Stomach (tissue), 9 donors: ENCODE data around the gene TRIO. TPM values are rescaled to one million over a fixed set of nuclear protein-coding genes. Genes with fewer than 3 reads are reported as not detected.

Experiments used
- DNase-seq, 2 donors: peaks; one replicate each; pipeline versions ENCODE4 v3.0.0 to v3.0.0-alpha.2; 2013 to 2019
- H3K27ac ChIP-seq, 5 donors: fragments of 200-600 bp in 4 of 5; sonication (generic) in 4 of 5; one replicate each; pipeline ENCODE4 v1.5.1; 2013 to 2019; ENCODE audit warnings: mild to moderate bottlenecking in 1 of 5, moderate library complexity in 1 of 5
- H3K27me3 ChIP-seq, 3 donors: fragments of 200-600 bp; sonication (generic); one replicate each; pipeline ENCODE4 v1.5.1; 2017 to 2019; ENCODE audit warnings: mixed run types in 1 of 3
- H3K36me3 ChIP-seq, 4 donors: fragments of 200-600 bp; sonication (generic); 1 replicate in 3 of 4; 2 replicates in 1 of 4; pipeline ENCODE4 v1.5.1; 2016 to 2019
- H3K4me1 ChIP-seq, 4 donors: fragments of 200-600 bp; sonication (generic); one replicate each; pipeline ENCODE4 v1.5.1; 2016 to 2019
- H3K4me3 ChIP-seq, 4 donors: fragments of 200-600 bp; sonication (generic) in 3 of 4; one replicate each; pipeline ENCODE4 v1.5.1; 2016 to 2019; ENCODE audit warnings: mild to moderate bottlenecking in 1 of 4
- H3K9me3 ChIP-seq, 4 donors: fragments of 200-600 bp; sonication (generic); one replicate each; pipeline ENCODE4 v1.5.1; 2016 to 2019
- CTCF ChIP-seq, 7 experiments: fragments of 450-650 bp in 4 of 7; fragments of 200-600 bp in 3 of 7; sonication (generic) in 3 of 7; IDR thresholded peaks; one replicate each; pipeline ENCODE4 v1.5.1; 2016 to 2019; ENCODE audit warnings: antibody characterized with exemption in 7 of 7, control low read depth in 2 of 7, mild to moderate bottlenecking in 1 of 7
- EP300 ChIP-seq: sonication (generic); formaldehyde crosslinking; IDR thresholded peaks from one replicate; pipeline ENCODE4 v1.6.1; 2017; ENCODE audit warnings: antibody characterized with exemption
- POLR2A ChIP-seq, 4 donors: fragments of 450-650 bp; IDR thresholded peaks; one replicate each; pipeline ENCODE4 v1.6.1; 2016; ENCODE audit warnings: antibody characterized with exemption in 4 of 4, control low read depth in 2 of 4, mild to moderate bottlenecking in 1 of 4, moderate library complexity in 1 of 4
- POLR2AphosphoS5 ChIP-seq, 3 donors: sonication (generic); formaldehyde crosslinking; IDR thresholded peaks; one replicate each; pipeline ENCODE4 v1.6.1; 2016; ENCODE audit warnings: antibody characterized with exemption in 3 of 3
- WGBS, 5 donors: extraction: QIAGEN DNeasy Blood & Tissue Kit in 3 of 5; methylation state at CpG; one replicate each; pipeline versions ENCODE4 v1.1.5 to v1.1.7; 2013 to 2018; 5-methylcytosine and 5-hydroxymethylcytosine counted together
- intact Hi-C: fragments of 100-400 bp; cut with DNase I; formaldehyde crosslinking; loops from one replicate; pipeline ENCODE4 v1.15.1; 2023; ENCODE audit warnings: low total_unique reads
- polyA plus RNA-seq, 3 donors: library from polyadenylated mRNA; stranded (reverse); fragments of 200-250 nt; gene quantifications; one replicate each; pipeline ENCODE4 v1.2.3, GENCODE V29; 2013
- total RNA-seq, 5 donors: library from RNA; depleted of rRNA; stranded (reverse); fragments of >200 nt; gene quantifications; one replicate each; pipeline versions ENCODE4 v1.1.0 to v1.2.3, GENCODE V29; 2014 to 2016
- donor health status: healthy with polysubstance abuse.
- donor health status: Bipolar disorder and iron deficiency.
- donor health status: healthy.

Gene TRIO
- total and polyA plus RNA-seq, 8 donors: 9.9 to 558 (median 127) TPM

- Histone ChIP-seq H3K27me3 (no peaks in the 10 kb centered on the region), H3K4me3 (no peak overlapping the region), H3K36me3 (peaks cover 33 to 94% (median 85%) of the 10 kb centered on the region in 4 donors), H3K27ac (peak overlapping the region in 1 of 5 donors; percentile 70), H3K4me1 (peaks cover 0 to 21% (median 0%) of the 10 kb centered on the region in 4 donors), H3K9me3 (no peaks in the 10 kb centered on the region)
- no peak for TF ChIP-seq POLR2AphosphoS5 (IDR thresholded peaks at IDR 0.05)
- no peak for TF ChIP-seq EP300
- TF ChIP-seq CTCF (IDR thresholded peaks at IDR 0.05): no peak
- no peak for TF ChIP-seq POLR2A (IDR thresholded peaks at IDR 0.05)
- intact Hi-C loops: no loop called here
- DNase-seq: no peak
- WGBS, 5 donors: 45 to 58% (median 57%) methylated on average over 3 of the region's 3 CpGs
Measured at GRCh38 chr5:14464096-14464495, 321.0 kb downstream of the TRIO start.

GRCh38 chr5:14464671-14465070 lies 321.5 kb downstream of the TRIO start:
- peaks cover 33 to 88% (median 83%) of the 10 kb centered on the region in 4 donors for H3K36me3 ChIP-seq
- H3K27me3 ChIP-seq: no peaks in the 10 kb centered on the region
- no peak for DNase-seq
- 81 to 87% (median 83%) methylated on average over 15 of the region's 15 CpGs for WGBS, 5 donors
- TF ChIP-seq CTCF (IDR thresholded peaks at IDR 0.05) (no peak), POLR2AphosphoS5 (IDR thresholded peaks at IDR 0.05) (no peak), EP300 (no peak), POLR2A (IDR thresholded peaks at IDR 0.05) (no peak)
- no peak overlapping the region for H3K4me3 ChIP-seq
- peak overlapping the region in 1 of 5 donors; percentile 70 for H3K27ac ChIP-seq
- intact Hi-C loops: no loop called here
- H3K9me3 ChIP-seq: no peaks in the 10 kb centered on the region
- H3K4me1 ChIP-seq: peaks cover 0 to 17% (median 0%) of the 10 kb centered on the region in 4 donors

- Histone ChIP-seq H3K4me3 (no peak overlapping the region), H3K27ac (peak overlapping the region in 1 of 5 donors; percentile 70), H3K9me3 (no peaks in the 10 kb centered on the region), H3K27me3 (no peaks in the 10 kb centered on the region), H3K36me3 (peaks cover 33 to 88% (median 81%) of the 10 kb centered on the region in 4 donors), H3K4me1 (peaks cover 0 to 17% (median 0%) of the 10 kb centered on the region in 4 donors)
- TF ChIP-seq CTCF (IDR thresholded peaks at IDR 0.05): no peak
- no peak for TF ChIP-seq POLR2AphosphoS5 (IDR thresholded peaks at IDR 0.05)
- no peak for TF ChIP-seq POLR2A (IDR thresholded peaks at IDR 0.05)
- no peak for TF ChIP-seq EP300
- DNase-seq: no peak
- intact Hi-C loops: no loop called here
- 71 to 84% (median 78%) methylated on average over 4 of the region's 4 CpGs for WGBS, 5 donors
Measured at GRCh38 chr5:14465116-14465515, 322.0 kb downstream of the TRIO start.

GRCh38 chr5:14465776-14466175 lies 322.6 kb downstream of the TRIO start:
- intact Hi-C loops: no loop called here
- no peaks in the 10 kb centered on the region for H3K27me3 ChIP-seq
- peaks cover 32 to 88% (median 74%) of the 10 kb centered on the region in 4 donors for H3K36me3 ChIP-seq
- H3K4me1 ChIP-seq: peaks cover 0 to 17% (median 0%) of the 10 kb centered on the region in 4 donors
- TF ChIP-seq POLR2A (IDR thresholded peaks at IDR 0.05): no peak
- TF ChIP-seq CTCF (IDR thresholded peaks at IDR 0.05): no peak
- no peak for TF ChIP-seq EP300
- no peak for TF ChIP-seq POLR2AphosphoS5 (IDR thresholded peaks at IDR 0.05)
- no peak for DNase-seq
- no peaks in the 10 kb centered on the region for H3K9me3 ChIP-seq
- no peak overlapping the region for H3K4me3 ChIP-seq
- WGBS, 5 donors: 89 to 97% (median 94%) methylated on average over 3 of the region's 3 CpGs
- H3K27ac ChIP-seq: no peak overlapping the region
